Vagina (tissue), 2 donors: ENCODE results near the gene ADGRD2. TPM values are rescaled to one million over a fixed set of nuclear protein-coding genes. Genes with fewer than 3 reads are reported as not detected.

Experiments used
- DNase-seq, 2 donors: peaks; one replicate each; pipeline ENCODE4 v3.0.0-alpha.2; 2017; ENCODE audit errors: extremely low spot score in 2 of 2
- H3K27ac ChIP-seq: fragments of 200-600 bp; sonication (generic); one replicate; pipeline ENCODE4 v1.5.1; 2019
- H3K27me3 ChIP-seq: fragments of 200-600 bp; sonication (generic); one replicate; pipeline ENCODE4 v1.5.1; 2019
- H3K36me3 ChIP-seq, 2 donors: fragments of 200-600 bp; sonication (generic); one replicate each; pipeline ENCODE4 v1.5.1; 2017 to 2019
- H3K4me1 ChIP-seq: fragments of 200-600 bp; sonication (generic); one replicate; pipeline ENCODE4 v1.5.1; 2019
- H3K4me3 ChIP-seq, 2 donors: fragments of 200-600 bp; sonication (generic); 1 replicate in 1 of 2; 2 replicates in 1 of 2; pipeline ENCODE4 v1.5.1; 2016 to 2019
- H3K9me3 ChIP-seq: fragments of 200-600 bp; sonication (generic); one replicate; pipeline ENCODE4 v1.5.1; 2019
- POLR2A ChIP-seq, 2 donors: fragments of 450-650 bp; IDR thresholded peaks; one replicate each; pipeline ENCODE4 v1.6.1; 2017; ENCODE audit warnings: antibody characterized with exemption in 2 of 2, mild to moderate bottlenecking in 2 of 2, moderate library complexity in 2 of 2
- POLR2AphosphoS5 ChIP-seq, 2 donors: sonication (generic); formaldehyde crosslinking; IDR thresholded peaks; one replicate each; pipeline ENCODE4 v1.9.0; 2017; ENCODE audit warnings: antibody characterized with exemption in 2 of 2, mild to moderate bottlenecking in 2 of 2, low read depth in 1 of 2; ENCODE audit not compliant: insufficient read depth in 1 of 2
- intact Hi-C: fragments of 100-400 bp; cut with DNase I; formaldehyde crosslinking; loops from one replicate; pipeline ENCODE4 v1.15.1; 2023
- total RNA-seq: library from RNA; depleted of rRNA; stranded (reverse); fragments of >200 nt; gene quantifications from one replicate; pipeline ENCODE4 v1.2.3, GENCODE V29; 2016
- TF ChIP-seq, protein P1 (sequence below), 3 experiments: fragments of 450-650 bp in 2 of 3; fragments of 200-600 bp in 1 of 3; sonication (generic) in 1 of 3; IDR thresholded peaks; one replicate each; pipeline ENCODE4 v1.5.1; 2017 to 2019; ENCODE audit warnings: antibody characterized with exemption in 3 of 3, mild to moderate bottlenecking in 2 of 3, moderate library complexity in 2 of 3

The ADGRD2 gene
- total RNA-seq, 1 donor from 2014 or later: 4.2 TPM

DNA sequence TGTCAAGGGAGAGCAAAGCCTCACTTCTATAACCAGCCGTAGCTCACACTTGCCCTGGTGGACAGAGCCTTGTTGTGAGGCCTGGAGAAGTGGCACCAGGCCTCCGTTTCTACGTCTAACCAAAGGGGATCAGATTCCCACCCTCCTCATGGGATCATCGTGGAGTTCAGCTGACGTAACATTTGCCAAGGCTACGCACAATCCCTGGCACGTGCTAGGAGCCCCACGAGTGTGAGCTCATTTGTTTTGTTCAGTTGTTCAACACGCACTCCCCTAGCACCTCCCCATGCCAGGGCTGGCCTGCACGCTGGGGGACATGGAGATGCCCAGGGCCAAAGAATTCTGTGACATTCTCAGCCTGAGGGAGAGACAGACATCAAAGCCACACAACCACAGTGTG, 23.1 kb downstream of the ADGRD2 start:
- no peaks in the 10 kb centered on the region for H3K36me3 ChIP-seq
- H3K27me3 ChIP-seq: no peaks in the 10 kb centered on the region
- H3K4me1 ChIP-seq: peaks cover 9% of the 10 kb centered on the region
- no peak overlapping the region for H3K27ac ChIP-seq
- TF ChIP-seq POLR2A (IDR thresholded peaks at IDR 0.05) (no peak), POLR2AphosphoS5 (IDR thresholded peaks at IDR 0.05; ENCODE audit: insufficient read depth in 1 of 2, low read depth in 1 of 2) (no peak)
- TF ChIP-seq, protein P1, sequence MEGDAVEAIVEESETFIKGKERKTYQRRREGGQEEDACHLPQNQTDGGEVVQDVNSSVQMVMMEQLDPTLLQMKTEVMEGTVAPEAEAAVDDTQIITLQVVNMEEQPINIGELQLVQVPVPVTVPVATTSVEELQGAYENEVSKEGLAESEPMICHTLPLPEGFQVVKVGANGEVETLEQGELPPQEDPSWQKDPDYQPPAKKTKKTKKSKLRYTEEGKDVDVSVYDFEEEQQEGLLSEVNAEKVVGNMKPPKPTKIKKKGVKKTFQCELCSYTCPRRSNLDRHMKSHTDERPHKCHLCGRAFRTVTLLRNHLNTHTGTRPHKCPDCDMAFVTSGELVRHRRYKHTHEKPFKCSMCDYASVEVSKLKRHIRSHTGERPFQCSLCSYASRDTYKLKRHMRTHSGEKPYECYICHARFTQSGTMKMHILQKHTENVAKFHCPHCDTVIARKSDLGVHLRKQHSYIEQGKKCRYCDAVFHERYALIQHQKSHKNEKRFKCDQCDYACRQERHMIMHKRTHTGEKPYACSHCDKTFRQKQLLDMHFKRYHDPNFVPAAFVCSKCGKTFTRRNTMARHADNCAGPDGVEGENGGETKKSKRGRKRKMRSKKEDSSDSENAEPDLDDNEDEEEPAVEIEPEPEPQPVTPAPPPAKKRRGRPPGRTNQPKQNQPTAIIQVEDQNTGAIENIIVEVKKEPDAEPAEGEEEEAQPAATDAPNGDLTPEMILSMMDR (IDR thresholded peaks at IDR 0.05): no peak
- intact Hi-C loops: no loop called here
- H3K4me3 ChIP-seq: no peak overlapping the region
- no peaks in the 10 kb centered on the region for H3K9me3 ChIP-seq
- no peak for DNase-seq

DNA sequence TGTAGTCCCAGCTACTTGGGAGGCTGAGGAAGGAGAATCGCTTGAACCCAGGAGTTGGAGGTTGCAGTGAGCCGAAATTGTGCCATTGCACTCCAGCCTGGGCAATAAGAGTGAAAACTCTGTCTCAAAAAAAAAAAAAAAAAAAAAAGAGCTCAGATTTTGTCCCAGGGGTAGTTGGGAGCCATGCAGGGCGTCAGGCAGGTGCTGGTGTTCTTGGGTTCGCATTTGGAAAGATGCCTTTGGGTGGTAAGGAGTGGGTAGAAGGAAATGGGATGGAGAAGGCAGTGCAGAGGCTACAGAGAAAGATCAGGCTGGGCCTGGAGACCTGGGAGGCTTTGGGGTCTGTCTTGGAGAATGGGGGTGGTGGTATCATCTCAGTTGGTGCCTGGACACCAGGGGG, 23.9 kb downstream of the ADGRD2 start:
- Histone ChIP-seq H3K4me3 (no peak overlapping the region), H3K36me3 (no peaks in the 10 kb centered on the region), H3K4me1 (peaks cover 9% of the 10 kb centered on the region), H3K27ac (no peak overlapping the region), H3K9me3 (no peaks in the 10 kb centered on the region), H3K27me3 (no peaks in the 10 kb centered on the region)
- DNase-seq: no peak
- TF ChIP-seq, protein P1 (IDR thresholded peaks at IDR 0.05): no peak
- TF ChIP-seq POLR2AphosphoS5 (IDR thresholded peaks at IDR 0.05; ENCODE audit: insufficient read depth in 1 of 2, low read depth in 1 of 2) (no peak), POLR2A (IDR thresholded peaks at IDR 0.05) (no peak)
- intact Hi-C loops: no loop called here

DNA sequence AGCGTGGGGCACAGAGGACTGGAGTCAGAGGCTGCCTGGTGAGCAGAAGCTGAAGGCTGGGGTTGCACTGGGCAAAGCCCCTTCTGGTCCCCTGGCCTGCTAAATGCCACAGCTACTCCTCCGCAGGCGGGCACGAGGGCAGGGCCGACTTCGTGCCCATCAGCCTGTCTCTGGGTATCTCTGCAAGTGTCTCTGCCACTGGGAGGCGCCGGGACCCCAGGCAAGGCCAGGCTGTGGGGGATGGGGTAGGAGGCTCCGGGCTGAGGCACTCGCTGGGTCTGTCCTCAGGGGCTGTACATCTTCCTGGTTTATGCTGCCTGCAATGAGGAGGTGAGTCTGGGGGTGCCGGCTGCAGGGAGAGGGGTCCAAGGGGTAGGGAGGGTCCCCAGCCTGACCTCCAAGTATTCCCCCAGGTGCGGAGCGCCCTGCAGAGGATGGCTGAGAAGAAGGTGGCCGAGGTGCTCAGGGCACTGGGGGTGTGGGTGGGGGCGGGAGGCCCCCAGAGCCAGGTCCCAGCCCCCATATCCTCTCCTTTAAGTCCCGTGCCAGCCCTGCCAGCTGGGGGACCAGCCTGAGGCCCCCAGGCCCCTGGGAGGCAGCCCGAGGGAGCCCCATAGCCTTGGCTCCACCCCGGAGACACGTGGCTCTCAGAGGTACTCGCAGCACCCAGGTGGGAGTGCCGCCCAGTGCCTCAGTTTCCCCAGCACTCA, 25.1 kb downstream of the ADGRD2 start:
- DNase-seq: no peak
- Histone ChIP-seq H3K36me3 (no peaks in the 10 kb centered on the region), H3K9me3 (no peaks in the 10 kb centered on the region), H3K4me1 (peaks cover 9% of the 10 kb centered on the region), H3K27ac (no peak overlapping the region), H3K4me3 (no peak overlapping the region), H3K27me3 (no peaks in the 10 kb centered on the region)
- intact Hi-C loops: no loop called here
- no peak for TF ChIP-seq POLR2AphosphoS5 (IDR thresholded peaks at IDR 0.05; ENCODE audit: insufficient read depth in 1 of 2, low read depth in 1 of 2)
- TF ChIP-seq, protein P1 (IDR thresholded peaks at IDR 0.05): no peak
- no peak for TF ChIP-seq POLR2A (IDR thresholded peaks at IDR 0.05)

DNA sequence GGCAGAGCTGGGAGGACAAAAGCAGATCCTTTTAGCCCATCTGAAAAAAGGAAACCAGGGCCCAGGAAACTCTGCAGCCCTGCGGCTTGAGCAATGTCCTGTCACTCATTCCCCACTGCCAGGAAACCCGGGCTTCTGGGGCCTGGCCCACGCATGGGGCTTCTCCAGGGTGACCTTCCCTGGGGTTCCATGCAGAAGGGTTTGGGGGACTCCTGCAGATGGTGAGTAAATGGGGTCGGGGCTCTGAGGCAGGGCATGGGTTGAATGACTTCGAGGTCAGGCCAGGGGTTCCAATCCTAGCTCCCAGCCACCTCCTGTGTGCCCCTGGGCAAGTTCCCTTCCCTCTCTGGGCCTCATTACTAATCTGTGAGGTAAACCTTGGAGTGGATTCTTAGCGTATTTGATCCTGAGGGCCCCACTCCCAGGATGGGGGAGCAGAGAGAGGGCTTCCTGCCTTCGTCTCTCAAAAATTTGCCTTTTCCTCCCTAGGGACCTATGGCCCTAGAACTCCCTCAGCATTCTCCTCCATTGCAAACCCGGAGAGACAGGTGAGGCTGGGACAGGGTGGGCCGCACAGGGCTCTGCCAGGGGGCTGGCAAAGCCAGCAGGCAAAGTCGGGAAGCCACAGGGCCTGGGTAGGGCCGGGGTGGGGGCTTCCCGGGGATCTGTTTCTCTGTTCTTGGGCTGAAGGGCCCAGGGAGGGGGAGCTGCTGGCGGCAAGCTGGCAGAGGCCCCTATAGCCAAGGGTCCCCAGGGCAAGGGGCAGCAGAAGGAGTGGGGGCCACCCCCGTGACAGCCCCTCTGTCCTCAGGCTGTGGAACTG, 25.8 kb downstream of the ADGRD2 start:
- intact Hi-C loops: no loop called here
- no peaks in the 10 kb centered on the region for H3K9me3 ChIP-seq
- H3K4me1 ChIP-seq: peaks cover 9% of the 10 kb centered on the region
- H3K27me3 ChIP-seq: no peaks in the 10 kb centered on the region
- H3K36me3 ChIP-seq: no peaks in the 10 kb centered on the region
- H3K4me3 ChIP-seq: no peak overlapping the region
- TF ChIP-seq, protein P1 (IDR thresholded peaks at IDR 0.05): no peak
- TF ChIP-seq POLR2A (IDR thresholded peaks at IDR 0.05): no peak
- no peak for TF ChIP-seq POLR2AphosphoS5 (IDR thresholded peaks at IDR 0.05; ENCODE audit: insufficient read depth in 1 of 2, low read depth in 1 of 2)
- no peak for DNase-seq
- no peak overlapping the region for H3K27ac ChIP-seq
